ENCODE results near the gene ATP13A2.

ATP13A2 gene

GRCh38 chr1:16981269-16981849 lies 30.4 kb downstream of the ATP13A2 start:
- Histone ChIP-seq H3K4me3 (ENCODE audit: low read depth, low read length) (no peak overlapping the region), H3K36me3 (ENCODE audit: control insufficient read depth, insufficient read depth, low read length) (no peaks in the 10 kb centered on the region), H3K9ac (no peak overlapping the region), H3K27me3 (ENCODE audit: control insufficient read depth, insufficient read depth, low read length) (no peaks in the 10 kb centered on the region), H3K27ac (no peak overlapping the region), H2AFZ (no peak overlapping the region), H3K9me3 (ENCODE audit: control insufficient read depth, low read length) (no peaks in the 10 kb centered on the region), H3K4me2 (ENCODE audit: low read length) (no peak overlapping the region), H3K79me2 (no peaks in the 10 kb centered on the region), H3K4me1 (no peaks in the 10 kb centered on the region)
- no peak for TF ChIP-seq CTCF (IDR thresholded peaks at IDR 0.05)

GRCh38 chr1:16980473-16981268 lies 31.1 kb downstream of the ATP13A2 start, which contains the start of gene MFAP2:
TSS of gene MFAP2 (minus strand) at chr1:16980620. CDS start at chr1:16978273, 2,347 bp downstream.
- no peaks in the 10 kb centered on the region for H3K79me2 ChIP-seq

GRCh38 chr1:16979475-16980327 lies 32.0 kb downstream of the ATP13A2 start:
- no peak overlapping the region for H3K9ac ChIP-seq
- peak overlapping the region; percentile 17 for H3K4me3 ChIP-seq (ENCODE audit: low read depth, low read length)
- no peak overlapping the region for H3K27ac ChIP-seq
- H2AFZ ChIP-seq, result peak overlapping the region; percentile 46
- H3K36me3 ChIP-seq (ENCODE audit: control insufficient read depth, insufficient read depth, low read length), result no peaks in the 10 kb centered on the region
- peak overlapping the region; percentile 51 for H3K4me2 ChIP-seq (ENCODE audit: low read length)
- TF ChIP-seq CTCF (IDR thresholded peaks at IDR 0.05), result no peak
- H3K4me1 ChIP-seq, result no peaks in the 10 kb centered on the region
- no peaks in the 10 kb centered on the region for H3K9me3 ChIP-seq (ENCODE audit: control insufficient read depth, low read length)
- no peaks in the 10 kb centered on the region for H3K79me2 ChIP-seq
- no peaks in the 10 kb centered on the region for H3K27me3 ChIP-seq (ENCODE audit: control insufficient read depth, insufficient read depth, low read length)

More at GRCh38 chr1:16980473-16981268, 31.1 kb downstream of the ATP13A2 start, which contains the start of gene MFAP2:
- TF ChIP-seq CTCF (IDR thresholded peaks at IDR 0.05), result no peak
- Histone ChIP-seq H3K27me3 (ENCODE audit: control insufficient read depth, insufficient read depth, low read length) (no peaks in the 10 kb centered on the region), H3K9ac (no peak within 1 kb of the TSS), H3K4me1 (no peaks in the 10 kb centered on the region), H2AFZ (peak within 1 kb of the TSS; percentile 46), H3K27ac (no peak within 1 kb of the TSS), H3K9me3 (ENCODE audit: control insufficient read depth, low read length) (no peaks in the 10 kb centered on the region), H3K4me2 (ENCODE audit: low read length) (peak within 1 kb of the TSS; percentile 51), H3K4me3 (ENCODE audit: low read depth, low read length) (peak within 1 kb of the TSS; percentile 17), H3K36me3 (ENCODE audit: control insufficient read depth, insufficient read depth, low read length) (no peaks in the 10 kb centered on the region)

GRCh38 chr1:16978567-16979474 lies 32.9 kb downstream of the ATP13A2 start:
- no peak overlapping the region for H3K4me3 ChIP-seq (ENCODE audit: low read depth, low read length)
- H3K9ac ChIP-seq, result no peak overlapping the region
- no peak for TF ChIP-seq CTCF (IDR thresholded peaks at IDR 0.05)
- H3K27me3 ChIP-seq (ENCODE audit: control insufficient read depth, insufficient read depth, low read length), result no peaks in the 10 kb centered on the region
- no peaks in the 10 kb centered on the region for H3K79me2 ChIP-seq
- no peaks in the 10 kb centered on the region for H3K36me3 ChIP-seq (ENCODE audit: control insufficient read depth, insufficient read depth, low read length)
- H3K4me2 ChIP-seq (ENCODE audit: low read length), result no peak overlapping the region
- H3K27ac ChIP-seq, result no peak overlapping the region
- H2AFZ ChIP-seq, result no peak overlapping the region
- no peaks in the 10 kb centered on the region for H3K4me1 ChIP-seq
- H3K9me3 ChIP-seq (ENCODE audit: control insufficient read depth, low read length), result no peaks in the 10 kb centered on the region
